GM12891 (cell line): Measurements from ENCODE around the gene EXOC6.

Experiments used
- DNase-seq: peaks from one replicate; pipeline ENCODE4 v3.0.0; 2011; ENCODE audit warnings: low spot score; ENCODE audit not compliant: insufficient read length
- FAIRE-seq: peaks from 2 replicates; lab custom pipeline; 2011; peaks lifted over from hg19 to GRCh38; lab: Jason Lieb, UNC
- PAX5 ChIP-seq: IDR thresholded peaks from 2 replicates; pipeline ENCODE4 v1.6.1; 2011; ENCODE audit warnings: low read length, moderate library complexity, mild to moderate bottlenecking; ENCODE audit not compliant: insufficient read depth, severe bottlenecking
- POLR2A ChIP-seq: IDR thresholded peaks from 2 replicates; pipeline ENCODE4 v1.6.1; 2011; ENCODE audit warnings: low read depth, low read length, control low read depth
- POLR2AphosphoS5 ChIP-seq: IDR thresholded peaks from 2 replicates; pipeline ENCODE4 v1.6.1; 2011; ENCODE audit warnings: low read depth, low read length, control low read depth
- POU2F2 ChIP-seq: IDR thresholded peaks from 2 replicates; pipeline ENCODE4 v1.6.1; 2011; ENCODE audit warnings: low read depth, mild to moderate bottlenecking, control low read depth, low read length, moderate library complexity
- SPI1 ChIP-seq: IDR thresholded peaks from 2 replicates; pipeline ENCODE4 v1.6.1; 2011; ENCODE audit warnings: low read depth, low read length, control low read depth
- TAF1 ChIP-seq: IDR thresholded peaks from 2 replicates; pipeline ENCODE4 v1.6.1; 2011; ENCODE audit warnings: low read depth, low read length, control low read depth

The EXOC6 gene

GRCh38 chr10:93068411-93069244 is 220.3 kb downstream of the EXOC6 start:
- DNase-seq: no peak
- no peak for FAIRE-seq
- TF ChIP-seq PAX5 (no peak), POU2F2 (no peak), POLR2A (no peak), POLR2AphosphoS5 (no peak), TAF1 (no peak), SPI1 (no peak)

DNA sequence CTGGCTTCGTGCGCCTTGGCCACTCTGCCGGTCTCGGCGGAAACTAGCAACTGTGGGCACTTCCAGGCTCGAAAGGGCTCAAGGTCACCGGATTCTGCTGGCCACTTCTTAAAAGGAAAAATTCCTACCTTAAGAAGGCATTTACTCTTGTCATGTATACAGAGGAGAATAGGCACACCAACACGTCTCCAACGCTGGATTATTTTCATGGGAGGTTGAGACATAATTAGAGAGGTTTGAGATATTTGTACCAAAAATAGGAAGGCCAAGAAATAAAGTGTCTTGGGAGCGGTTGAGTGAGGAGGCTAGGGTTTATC is 220.9 kb downstream of the EXOC6 start:
- no peak for TF ChIP-seq TAF1
- no peak for TF ChIP-seq POLR2A
- TF ChIP-seq PAX5: no peak
- TF ChIP-seq SPI1: no peak
- no peak for TF ChIP-seq POLR2AphosphoS5
- no peak for TF ChIP-seq POU2F2
- FAIRE-seq (no peak), DNase-seq (no peak)

GRCh38 chr10:93070378-93071176 is 222.3 kb downstream of the EXOC6 start:
- FAIRE-seq: no peak
- no peak for DNase-seq
- no peak for TF ChIP-seq SPI1
- TF ChIP-seq POLR2A: no peak
- TF ChIP-seq TAF1: no peak
- TF ChIP-seq POU2F2: no peak
- TF ChIP-seq PAX5: no peak
- TF ChIP-seq POLR2AphosphoS5: no peak

DNA sequence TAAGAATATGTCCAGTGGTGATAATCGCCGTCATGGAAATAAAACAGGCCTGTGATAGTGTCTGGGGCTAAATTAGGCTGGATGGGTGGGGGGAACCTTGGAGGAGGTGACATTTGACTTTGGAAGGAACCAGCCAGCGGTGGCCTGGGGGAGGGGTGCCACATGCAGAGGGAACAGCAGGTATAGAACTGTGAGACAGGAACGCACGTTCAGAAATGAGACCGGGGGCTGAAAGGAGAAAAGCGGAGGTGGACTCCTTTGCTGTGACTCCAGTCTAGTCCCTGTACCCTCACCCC is 222.8 kb downstream of the EXOC6 start:
- TF ChIP-seq POLR2A (no peak), PAX5 (no peak), POU2F2 (no peak), TAF1 (no peak), SPI1 (no peak), POLR2AphosphoS5 (no peak)
- no peak for DNase-seq
- no peak for FAIRE-seq

- DNase-seq (no peak), FAIRE-seq (no peak)
- TF ChIP-seq PAX5 (no peak), TAF1 (no peak), SPI1 (no peak), POLR2A (no peak), POU2F2 (no peak), POLR2AphosphoS5 (no peak)
Measured at GRCh38 chr10:93071674-93072224, 223.4 kb downstream of the EXOC6 start.

- DNase-seq (no peak), FAIRE-seq (no peak)
- no peak for TF ChIP-seq TAF1
- TF ChIP-seq PAX5: no peak
- no peak for TF ChIP-seq SPI1
- TF ChIP-seq POLR2AphosphoS5: no peak
- TF ChIP-seq POLR2A: no peak
- no peak for TF ChIP-seq POU2F2
Measured at GRCh38 chr10:93072225-93072712, 223.9 kb downstream of the EXOC6 start.

- FAIRE-seq (no peak), DNase-seq (no peak)
- TF ChIP-seq PAX5 (no peak), POLR2AphosphoS5 (no peak), POLR2A (no peak), SPI1 (no peak), POU2F2 (no peak), TAF1 (no peak)
Measured at GRCh38 chr10:93072713-93073538, 224.6 kb downstream of the EXOC6 start.

- DNase-seq (no peak), FAIRE-seq (no peak)
- TF ChIP-seq POLR2AphosphoS5: no peak
- TF ChIP-seq POU2F2: no peak
- no peak for TF ChIP-seq POLR2A
- TF ChIP-seq PAX5: no peak
- TF ChIP-seq TAF1: no peak
- no peak for TF ChIP-seq SPI1
Measured at GRCh38 chr10:93073539-93074146, 225.3 kb downstream of the EXOC6 start, which contains the start of gene CYP26A1. Gene CYP26A1 (plus strand): TSS chr10:93073893. CDS start chr10:93073935, 42 bp downstream.
